DMS53 treated with DMSO at 0.1 percent for 48 hours (cell line): Measurements from ENCODE around the gene ITPKA.

Experiments
- DNase-seq: peaks from one replicate; lab custom pipeline; 2025; ENCODE audit not compliant: unreplicated experiment; lab: John Stamatoyannopoulos, UW

The ITPKA gene

GRCh38 chr15:41507820-41508290 is 14.2 kb downstream of the ITPKA start:
- DNase-seq: no peak

GRCh38 chr15:41510728-41511127 is 17.1 kb downstream of the ITPKA start:
- DNase-seq: no peak

GRCh38 chr15:41511331-41511898 is 17.7 kb downstream of the ITPKA start:
- DNase-seq: no peak

- DNase-seq: no peak
Observed at GRCh38 chr15:41511899-41512369, 18.3 kb downstream of the ITPKA start.

GRCh38 chr15:41512512-41512939 is 18.9 kb downstream of the ITPKA start:
- no peak for DNase-seq

- DNase-seq: no peak
Observed at GRCh38 chr15:41512940-41513505, 19.3 kb downstream of the ITPKA start.

GRCh38 chr15:41513506-41514227 is 20.0 kb downstream of the ITPKA start, which contains the start of gene LTK:
Gene LTK (minus strand): TSS chr15:41513827. CDS start chr15:41513709, 118 bp downstream.
- no peak for DNase-seq

- no peak for DNase-seq
Observed at GRCh38 chr15:41517895-41518449, 24.3 kb downstream of the ITPKA start.

- no peak for DNase-seq
Observed at GRCh38 chr15:41520636-41521035, 27.0 kb downstream of the ITPKA start.

GRCh38 chr15:41521614-41522013 is 27.9 kb downstream of the ITPKA start:
- DNase-seq: no peak

- no peak for DNase-seq
Observed at GRCh38 chr15:41523097-41523496, 29.4 kb downstream of the ITPKA start.

GRCh38 chr15:41530363-41530956 is 36.8 kb downstream of the ITPKA start:
- DNase-seq: no peak

- no peak for DNase-seq
Observed at GRCh38 chr15:41535544-41535943, 41.9 kb downstream of the ITPKA start.

GRCh38 chr15:41536866-41537265 is 43.2 kb downstream of the ITPKA start:
- no peak for DNase-seq

GRCh38 chr15:41543521-41543870 is 49.8 kb downstream of the ITPKA start:
- no peak for DNase-seq

GRCh38 chr15:41544650-41545015 is 51.0 kb downstream of the ITPKA start:
- no peak for DNase-seq

GRCh38 chr15:41545218-41545617 is 51.5 kb downstream of the ITPKA start:
- no peak for DNase-seq

GRCh38 chr15:41546851-41547786 is 53.4 kb downstream of the ITPKA start:
- no peak for DNase-seq

- DNase-seq: no peak
Observed at GRCh38 chr15:41550066-41550775, 56.5 kb downstream of the ITPKA start.
